Measurements from ENCODE around the gene DLAT.
A peak's percentile ranks its signal among the peaks of the same experiment; 100 is the strongest.

DLAT gene

DNA sequence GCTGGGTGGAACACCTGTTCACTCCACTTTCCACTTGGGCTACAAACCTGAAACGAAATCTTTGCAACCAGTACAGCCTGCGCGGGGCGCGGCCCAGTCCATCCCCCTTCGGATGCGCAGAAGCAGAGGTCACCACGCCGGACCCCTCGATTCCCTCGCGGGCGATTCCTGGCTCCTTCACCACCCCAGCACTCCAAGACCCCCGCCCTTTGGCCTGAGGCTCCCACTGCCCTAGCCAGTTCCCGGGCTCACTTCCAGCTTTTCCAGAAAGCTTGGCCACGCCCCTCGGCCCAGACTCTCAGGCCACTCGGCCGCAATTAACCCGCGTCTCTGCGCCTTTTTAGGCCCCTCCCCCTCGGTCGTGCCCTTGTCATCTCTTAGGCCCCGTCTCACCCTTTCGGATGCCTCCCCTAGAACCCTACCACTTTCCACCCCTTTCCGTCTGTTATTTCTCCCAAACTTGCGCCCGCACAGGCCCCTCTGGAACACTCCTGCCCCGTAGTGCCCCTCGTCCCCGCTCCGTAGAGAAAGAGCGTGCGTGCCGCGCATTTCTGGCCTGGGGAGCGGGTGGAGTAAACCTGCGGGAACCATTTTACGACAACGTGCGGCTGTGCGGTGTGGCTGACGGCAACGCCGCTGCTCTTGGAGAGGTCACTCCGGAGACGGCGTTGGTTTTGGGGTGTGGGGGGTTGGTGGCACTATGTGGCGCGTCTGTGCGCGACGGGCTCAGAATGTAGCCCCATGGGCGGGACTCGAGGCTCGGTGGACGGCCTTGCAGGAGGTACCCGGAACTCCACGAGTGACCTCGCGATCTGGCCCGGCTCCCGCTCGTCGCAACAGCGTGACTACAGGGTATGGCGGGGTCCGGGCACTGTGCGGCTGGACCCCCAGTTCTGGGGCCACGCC, at the start of gene DLAT:
Gene DLAT (plus strand): TSS at position 636 of the 906 bp plus-strand sequence. CDS start 65 bp downstream, at position 701.
- in situ Hi-C loops (cut with HindIII; ENCODE audit: low sequenced_read_pairs): no loop called here
- peak; percentile 74 for DNase-seq (ENCODE audit: low read depth, low spot score)
- peak within 1 kb of the TSS; percentile 90 for H3K4me3 ChIP-seq (ENCODE audit: low read depth, low read length)
- TF ChIP-seq, protein P1, sequence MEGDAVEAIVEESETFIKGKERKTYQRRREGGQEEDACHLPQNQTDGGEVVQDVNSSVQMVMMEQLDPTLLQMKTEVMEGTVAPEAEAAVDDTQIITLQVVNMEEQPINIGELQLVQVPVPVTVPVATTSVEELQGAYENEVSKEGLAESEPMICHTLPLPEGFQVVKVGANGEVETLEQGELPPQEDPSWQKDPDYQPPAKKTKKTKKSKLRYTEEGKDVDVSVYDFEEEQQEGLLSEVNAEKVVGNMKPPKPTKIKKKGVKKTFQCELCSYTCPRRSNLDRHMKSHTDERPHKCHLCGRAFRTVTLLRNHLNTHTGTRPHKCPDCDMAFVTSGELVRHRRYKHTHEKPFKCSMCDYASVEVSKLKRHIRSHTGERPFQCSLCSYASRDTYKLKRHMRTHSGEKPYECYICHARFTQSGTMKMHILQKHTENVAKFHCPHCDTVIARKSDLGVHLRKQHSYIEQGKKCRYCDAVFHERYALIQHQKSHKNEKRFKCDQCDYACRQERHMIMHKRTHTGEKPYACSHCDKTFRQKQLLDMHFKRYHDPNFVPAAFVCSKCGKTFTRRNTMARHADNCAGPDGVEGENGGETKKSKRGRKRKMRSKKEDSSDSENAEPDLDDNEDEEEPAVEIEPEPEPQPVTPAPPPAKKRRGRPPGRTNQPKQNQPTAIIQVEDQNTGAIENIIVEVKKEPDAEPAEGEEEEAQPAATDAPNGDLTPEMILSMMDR (IDR thresholded peaks at IDR 0.05; ENCODE audit: low read depth, low read length): no peak

DNA sequence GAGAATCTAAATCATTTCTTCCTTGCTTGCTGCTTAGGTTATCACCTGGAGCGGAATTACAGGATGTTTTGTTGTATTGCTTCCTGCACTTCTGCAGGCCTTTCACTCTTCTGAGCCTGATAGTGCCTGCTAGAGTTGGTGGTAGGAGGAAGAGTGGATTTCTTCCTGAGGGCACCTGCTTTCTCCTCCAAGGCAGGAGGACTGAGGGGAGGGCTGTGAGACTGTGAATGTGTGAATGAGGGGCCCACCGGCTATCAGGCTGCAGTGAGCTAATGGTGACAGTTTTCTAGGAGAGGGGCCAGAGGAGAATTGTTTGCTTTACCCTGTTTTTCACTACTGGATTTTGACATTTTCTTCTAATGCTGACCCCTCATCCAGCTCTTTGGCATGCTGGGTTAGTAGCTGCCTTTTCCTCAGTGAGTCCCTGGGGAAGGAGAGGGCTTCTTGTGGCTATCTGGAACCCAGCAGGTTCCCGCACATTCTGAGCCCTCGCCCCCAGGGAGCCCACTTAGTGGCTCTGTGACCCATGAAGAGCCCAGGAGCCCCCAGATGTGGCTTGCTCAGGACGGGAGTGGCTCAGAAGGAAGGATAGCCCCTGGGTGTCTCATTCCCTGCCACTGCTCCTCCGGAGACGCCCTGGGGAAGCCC, 49.0 kb upstream of the DLAT start:
- no peak for DNase-seq (ENCODE audit: low read depth, low spot score)
- H3K4me3 ChIP-seq (ENCODE audit: low read depth, low read length): no peak overlapping the region
- in situ Hi-C loops (cut with HindIII; ENCODE audit: low sequenced_read_pairs): no loop called here
- TF ChIP-seq, protein P1 (IDR thresholded peaks at IDR 0.05; ENCODE audit: low read depth, low read length): no peak

DNA sequence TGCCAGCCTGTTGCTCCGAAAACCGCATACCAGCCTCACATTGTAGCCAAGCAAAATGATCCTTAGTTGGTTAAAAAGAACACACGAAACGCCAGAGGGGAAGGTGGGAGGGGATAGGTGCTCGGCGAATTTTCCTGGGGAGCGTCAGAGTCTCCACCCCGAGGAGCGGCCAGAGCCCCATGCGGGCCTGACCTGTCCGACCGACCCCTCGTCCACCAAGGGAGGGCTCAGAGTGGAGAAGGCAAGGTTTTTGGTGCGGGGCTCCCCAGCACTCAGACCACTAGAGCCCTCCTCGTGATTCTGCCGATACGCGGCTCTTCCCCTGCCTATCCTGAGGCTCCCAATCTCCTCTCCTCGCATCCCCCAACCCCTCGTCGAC, 48.5 kb upstream of the DLAT start:
- peak overlapping the region; percentile 75 for H3K4me3 ChIP-seq (ENCODE audit: low read depth, low read length)
- in situ Hi-C loops (cut with HindIII; ENCODE audit: low sequenced_read_pairs): no loop called here
- DNase-seq (ENCODE audit: low read depth, low spot score): peak; percentile 17
- TF ChIP-seq, protein P1 (IDR thresholded peaks at IDR 0.05; ENCODE audit: low read depth, low read length): no peak

DNA sequence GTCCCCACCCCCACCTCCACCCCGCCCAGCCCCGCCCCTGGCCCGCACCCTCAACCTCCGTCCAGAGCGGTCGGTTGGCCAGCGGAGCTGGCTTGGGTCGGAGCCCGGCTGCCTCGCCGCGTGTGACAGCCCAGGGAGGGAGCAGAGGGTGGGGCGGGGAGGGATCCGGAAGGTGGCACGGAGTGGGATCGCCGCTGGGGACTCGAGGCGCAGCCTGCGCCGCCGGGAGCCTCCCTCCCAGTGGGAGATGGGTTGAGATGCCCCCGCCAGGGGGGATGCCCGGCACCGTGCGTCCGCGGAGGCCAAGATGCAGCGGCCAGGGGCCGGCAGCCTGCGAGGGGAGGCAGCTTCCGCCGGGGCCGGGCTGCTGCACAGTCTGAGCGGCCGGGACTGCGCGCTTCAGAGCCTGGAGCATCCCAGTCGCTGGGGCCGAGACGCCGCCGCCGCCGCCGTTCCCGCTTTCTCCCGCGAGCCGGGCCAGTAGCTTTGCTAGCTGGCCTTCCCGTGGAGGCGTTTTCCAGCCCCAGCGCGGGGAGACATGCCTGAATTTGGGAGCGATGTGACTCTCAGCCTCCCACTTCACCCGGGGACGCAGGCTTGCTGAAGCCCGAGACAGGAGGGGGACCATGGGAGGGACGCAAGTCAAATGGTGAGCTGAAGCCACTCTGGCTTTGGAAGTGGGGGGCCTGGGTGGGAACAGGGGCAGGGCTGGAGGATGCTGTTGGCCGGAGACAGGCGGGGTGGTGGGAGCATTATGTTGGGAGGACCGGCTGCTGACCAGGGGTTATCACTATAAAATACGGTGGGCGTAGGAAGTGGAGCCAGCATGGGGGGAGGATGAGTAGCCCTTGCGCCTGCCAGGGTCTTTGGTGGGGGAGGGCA, 47.8 kb upstream of the DLAT start:
- in situ Hi-C loops (cut with HindIII; ENCODE audit: low sequenced_read_pairs): no loop called here
- TF ChIP-seq, protein P1 (IDR thresholded peaks at IDR 0.05; ENCODE audit: low read depth, low read length): no peak
- DNase-seq (ENCODE audit: low read depth, low spot score): peak; percentile 46
- peak overlapping the region; percentile 75 for H3K4me3 ChIP-seq (ENCODE audit: low read depth, low read length)

DNA sequence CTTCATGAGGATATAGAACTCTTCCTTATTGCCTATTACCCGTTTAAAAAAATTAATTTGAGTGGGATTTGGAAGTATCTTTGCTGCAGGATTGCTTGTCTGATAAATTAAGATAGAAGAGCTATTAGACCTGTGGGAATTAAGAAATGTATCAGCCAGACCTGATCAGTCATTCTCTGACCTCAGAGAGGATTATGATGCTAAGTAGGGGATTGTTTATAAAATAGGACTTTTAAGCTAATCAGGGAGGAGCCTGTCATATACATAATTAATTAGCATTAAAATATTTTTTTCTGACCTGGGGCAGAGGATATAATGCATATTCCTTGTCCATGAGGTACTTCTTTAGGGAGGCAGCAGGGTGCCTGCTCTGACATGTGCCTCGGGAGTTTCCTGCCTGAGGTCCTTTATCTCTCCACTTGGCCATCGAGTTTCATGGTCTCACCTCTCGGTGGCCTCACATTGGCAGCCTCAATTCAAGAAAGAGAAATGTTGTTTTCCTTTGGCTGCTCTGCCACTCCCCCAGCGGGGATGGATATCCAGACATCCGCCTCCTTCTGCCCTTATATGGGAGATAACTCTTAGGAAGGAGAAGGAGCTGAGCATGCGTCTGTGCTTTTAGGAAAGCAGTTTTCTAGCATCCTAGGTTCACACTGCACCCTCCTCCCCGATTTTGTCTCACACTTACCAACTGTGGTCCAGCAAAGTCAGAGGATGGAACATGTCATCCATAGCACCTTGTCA, 47.0 kb upstream of the DLAT start:
- TF ChIP-seq, protein P1 (IDR thresholded peaks at IDR 0.05; ENCODE audit: low read depth, low read length): no peak
- in situ Hi-C loops (cut with HindIII; ENCODE audit: low sequenced_read_pairs): no loop called here
- peak; percentile 83 for DNase-seq (ENCODE audit: low read depth, low spot score)
- peak overlapping the region; percentile 75 for H3K4me3 ChIP-seq (ENCODE audit: low read depth, low read length)

Data from astrocyte of the spinal cord (primary cell).